ENCODE measurements around the gene HUS1. TPM values are rescaled to one million over a fixed set of nuclear protein-coding genes. Genes with fewer than 3 reads are reported as not detected.

HUS1 gene
- total RNA-seq, 2 donors from 2014 or later, result 65.5 to 80.6 TPM

GRCh38 chr7:47956220-47956619, 23.2 kb downstream of the HUS1 start:
- H3K27ac ChIP-seq, result no peak overlapping the region
- peaks cover 2% of the 10 kb centered on the region for H3K36me3 ChIP-seq
- no peak overlapping the region for H3K4me3 ChIP-seq
- no peaks in the 10 kb centered on the region for H3K4me1 ChIP-seq (ENCODE audit: control insufficient read depth in 1 of 2, low read depth in 2 of 2)
- TF ChIP-seq CTCF (IDR thresholded peaks at IDR 0.05), result no peak
- H3K27me3 ChIP-seq (replicated peaks; ENCODE audit: insufficient read depth), result no peaks in the 10 kb centered on the region
- H3K9me3 ChIP-seq, result no peaks in the 10 kb centered on the region
- DNase-seq (ENCODE audit: low spot score), result no peak
- no peak for ATAC-seq (ENCODE audit: insufficient number of reproducible peaks, low FRiP score, low read depth)

GRCh38 chr7:47954231-47954911, 25.0 kb downstream of the HUS1 start:
- Histone ChIP-seq H3K36me3 (no peaks in the 10 kb centered on the region), H3K27me3 (replicated peaks; ENCODE audit: insufficient read depth) (no peaks in the 10 kb centered on the region), H3K4me3 (no peak overlapping the region), H3K9me3 (no peaks in the 10 kb centered on the region), H3K27ac (no peak overlapping the region), H3K4me1 (ENCODE audit: control insufficient read depth in 1 of 2, low read depth in 2 of 2) (no peaks in the 10 kb centered on the region)
- ATAC-seq (ENCODE audit: insufficient number of reproducible peaks, low FRiP score, low read depth), result no peak
- DNase-seq (ENCODE audit: low spot score), result no peak
- TF ChIP-seq CTCF (IDR thresholded peaks at IDR 0.05), result no peak

- H3K27ac ChIP-seq, result no peak overlapping the region
- no peaks in the 10 kb centered on the region for H3K36me3 ChIP-seq
- H3K4me3 ChIP-seq, result no peak overlapping the region
- no peaks in the 10 kb centered on the region for H3K4me1 ChIP-seq (ENCODE audit: control insufficient read depth in 1 of 2, low read depth in 2 of 2)
- no peaks in the 10 kb centered on the region for H3K27me3 ChIP-seq (replicated peaks; ENCODE audit: insufficient read depth)
- ATAC-seq (ENCODE audit: insufficient number of reproducible peaks, low FRiP score, low read depth), result no peak
- no peaks in the 10 kb centered on the region for H3K9me3 ChIP-seq
- no peak for DNase-seq (ENCODE audit: low spot score)
- no peak for TF ChIP-seq CTCF (IDR thresholded peaks at IDR 0.05)
These were observed 25.6 kb downstream of the HUS1 start for GRCh38 chr7:47953822-47954221.

GRCh38 chr7:47952224-47952623, 27.2 kb downstream of the HUS1 start:
- H3K27ac ChIP-seq, result no peak overlapping the region
- DNase-seq (ENCODE audit: low spot score), result no peak
- TF ChIP-seq CTCF (IDR thresholded peaks at IDR 0.05), result no peak
- no peak for ATAC-seq (ENCODE audit: insufficient number of reproducible peaks, low FRiP score, low read depth)
- no peak overlapping the region for H3K4me3 ChIP-seq
- no peaks in the 10 kb centered on the region for H3K4me1 ChIP-seq (ENCODE audit: control insufficient read depth in 1 of 2, low read depth in 2 of 2)
- H3K36me3 ChIP-seq, result no peaks in the 10 kb centered on the region
- H3K9me3 ChIP-seq, result no peaks in the 10 kb centered on the region
- H3K27me3 ChIP-seq (replicated peaks; ENCODE audit: insufficient read depth), result no peaks in the 10 kb centered on the region

GRCh38 chr7:47951374-47951773, 28.0 kb downstream of the HUS1 start:
- H3K9me3 ChIP-seq, result no peaks in the 10 kb centered on the region
- H3K27me3 ChIP-seq (replicated peaks; ENCODE audit: insufficient read depth), result no peaks in the 10 kb centered on the region
- no peak for TF ChIP-seq CTCF (IDR thresholded peaks at IDR 0.05)
- ATAC-seq (ENCODE audit: insufficient number of reproducible peaks, low FRiP score, low read depth) (no peak), DNase-seq (ENCODE audit: low spot score) (no peak)
- no peak overlapping the region for H3K27ac ChIP-seq
- no peak overlapping the region for H3K4me3 ChIP-seq
- no peaks in the 10 kb centered on the region for H3K4me1 ChIP-seq (ENCODE audit: control insufficient read depth in 1 of 2, low read depth in 2 of 2)
- no peaks in the 10 kb centered on the region for H3K36me3 ChIP-seq

Data from thoracic aorta (tissue), 2 donors.